H54 (cell line): ENCODE results near the gene YPEL5.

Experiments used
- DNase-seq: peaks from one replicate; pipeline ENCODE4 v3.0.0; 2011; ENCODE audit warnings: low spot score, mixed read lengths; ENCODE audit not compliant: insufficient read length
- FAIRE-seq: peaks from 3 replicates; lab custom pipeline; 2011; peaks lifted over from hg19 to GRCh38; lab: Jason Lieb, UNC
- POLR2A ChIP-seq: IDR thresholded peaks from 2 replicates; pipeline ENCODE4 v1.6.1; 2011; ENCODE audit warnings: low read depth, mild to moderate bottlenecking, low read length

Gene YPEL5

DNA sequence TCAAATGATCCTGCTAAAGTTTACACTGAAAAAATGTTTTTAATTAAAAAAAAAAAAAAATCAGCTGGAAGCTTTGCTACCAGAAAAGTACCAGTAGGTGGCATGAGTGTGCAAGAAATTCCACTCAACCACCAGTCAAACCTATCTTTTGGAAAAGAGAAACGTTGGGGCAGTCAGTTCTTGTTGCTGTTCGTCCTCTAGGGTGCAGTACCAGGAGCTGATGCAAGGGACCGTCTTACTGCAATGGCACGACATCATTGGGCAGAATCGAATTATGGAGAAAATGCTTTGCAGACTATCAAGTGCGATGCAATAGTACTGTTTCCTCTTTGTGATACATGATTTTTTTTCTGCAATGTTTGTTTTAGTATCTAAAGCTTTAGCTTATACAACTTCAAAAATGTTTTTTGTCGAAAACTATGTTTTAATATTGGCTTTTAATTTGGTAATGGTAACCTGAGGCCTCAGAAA is 18.3 kb downstream of the YPEL5 start:
- DNase-seq: peak; percentile 77
- no peak for TF ChIP-seq POLR2A
- FAIRE-seq: peak; percentile 95

DNA sequence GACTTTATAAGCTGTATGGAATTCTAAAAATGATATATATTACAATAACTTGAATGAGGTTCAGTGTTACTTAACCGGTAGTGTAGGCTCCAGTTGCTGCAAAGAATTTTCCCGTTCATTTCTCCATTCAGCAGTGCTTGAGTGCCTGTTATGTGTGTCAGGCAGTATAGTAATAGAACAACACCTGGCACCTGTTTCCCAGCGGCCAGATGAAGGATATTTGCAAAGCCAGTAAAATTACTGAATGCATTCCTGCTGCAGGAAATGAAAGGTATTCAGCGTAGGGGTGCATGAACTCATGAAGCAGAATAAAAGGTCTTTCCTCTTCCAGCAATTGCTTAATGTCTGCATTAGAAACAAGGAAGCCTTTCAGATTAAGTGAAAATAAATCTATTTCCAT is 18.8 kb downstream of the YPEL5 start:
- no peak for FAIRE-seq
- no peak for TF ChIP-seq POLR2A

GRCh38 chr2:30172627-30173026 is 25.8 kb downstream of the YPEL5 start:
- FAIRE-seq (no peak), DNase-seq (no peak)
- TF ChIP-seq POLR2A: no peak

More for the DNA sequence above, 18.8 kb downstream of the YPEL5 start:
- DNase-seq: no peak

- no peak for TF ChIP-seq POLR2A
- DNase-seq (no peak), FAIRE-seq (no peak)
Measured at GRCh38 chr2:30177440-30177839, 30.6 kb downstream of the YPEL5 start.

DNA sequence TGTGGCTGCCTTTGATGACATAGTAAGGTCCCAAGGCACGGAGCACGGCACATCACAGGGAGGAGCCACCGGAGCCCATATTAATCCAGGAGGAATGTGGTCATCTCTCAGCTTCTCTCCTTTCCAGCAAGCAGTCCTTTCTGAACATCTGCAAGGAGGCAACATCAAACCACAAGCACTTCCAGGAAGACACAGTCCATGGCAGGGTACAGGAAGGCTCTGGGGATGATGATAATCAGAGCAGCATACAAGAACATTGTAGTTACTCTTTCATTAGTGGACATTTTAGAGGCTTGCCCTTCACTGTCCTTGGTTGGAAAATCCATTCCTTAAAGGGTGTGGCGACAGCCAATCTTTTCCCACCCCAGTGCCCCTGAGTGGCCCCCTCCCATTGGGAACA is 31.1 kb downstream of the YPEL5 start:
- FAIRE-seq: no peak
- no peak for DNase-seq
- no peak for TF ChIP-seq POLR2A

GRCh38 chr2:30178618-30179434 is 32.0 kb downstream of the YPEL5 start:
- no peak for FAIRE-seq
- TF ChIP-seq POLR2A: no peak
- no peak for DNase-seq

DNA sequence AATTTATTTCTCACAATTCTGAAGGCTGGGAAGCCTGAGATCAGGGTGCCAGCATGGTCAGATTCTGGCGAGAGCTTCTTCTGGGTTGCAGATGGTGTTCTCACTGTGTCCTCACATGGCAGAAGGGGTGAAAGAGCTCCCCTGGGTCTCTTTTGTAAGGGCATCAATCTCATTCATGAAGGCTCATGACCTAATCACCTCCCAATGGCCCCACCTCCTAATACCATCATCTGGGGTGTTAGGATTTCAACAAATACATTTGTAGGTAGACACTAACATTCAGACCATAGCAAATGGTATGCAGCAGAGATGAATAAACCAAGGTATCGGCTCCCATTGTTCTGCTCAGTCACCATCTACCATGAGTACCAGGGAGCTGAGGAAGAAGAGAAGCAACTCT is 32.7 kb downstream of the YPEL5 start:
- no peak for TF ChIP-seq POLR2A

GRCh38 chr2:30180226-30180625 is 33.4 kb downstream of the YPEL5 start:
- DNase-seq (no peak), FAIRE-seq (no peak)
- no peak for TF ChIP-seq POLR2A

More for the DNA sequence above, 32.7 kb downstream of the YPEL5 start:
- FAIRE-seq (no peak), DNase-seq (no peak)

- no peak for TF ChIP-seq POLR2A
- FAIRE-seq (no peak), DNase-seq (no peak)
Measured at GRCh38 chr2:30181176-30181575, 34.4 kb downstream of the YPEL5 start.

DNA sequence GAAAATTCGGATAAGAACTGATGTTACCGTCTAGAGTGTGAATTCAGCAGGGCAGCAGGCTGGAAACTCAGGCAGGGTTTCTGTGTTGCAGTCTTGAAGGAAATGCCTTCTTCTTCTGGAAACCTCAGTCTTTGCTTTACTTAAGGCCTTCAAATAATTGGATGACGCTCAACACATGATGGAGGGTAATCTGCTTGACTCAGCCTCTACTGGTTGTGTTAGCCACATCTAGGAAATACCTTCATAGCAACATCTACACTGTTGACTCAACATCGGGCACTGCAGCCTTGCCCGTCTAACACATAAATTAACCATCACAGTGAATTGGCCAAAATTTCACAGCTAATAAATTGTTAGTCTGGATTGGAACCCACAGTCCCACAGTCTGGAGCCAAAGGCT is 37.2 kb downstream of the YPEL5 start:
- DNase-seq (no peak), FAIRE-seq (no peak)
- no peak for TF ChIP-seq POLR2A

DNA sequence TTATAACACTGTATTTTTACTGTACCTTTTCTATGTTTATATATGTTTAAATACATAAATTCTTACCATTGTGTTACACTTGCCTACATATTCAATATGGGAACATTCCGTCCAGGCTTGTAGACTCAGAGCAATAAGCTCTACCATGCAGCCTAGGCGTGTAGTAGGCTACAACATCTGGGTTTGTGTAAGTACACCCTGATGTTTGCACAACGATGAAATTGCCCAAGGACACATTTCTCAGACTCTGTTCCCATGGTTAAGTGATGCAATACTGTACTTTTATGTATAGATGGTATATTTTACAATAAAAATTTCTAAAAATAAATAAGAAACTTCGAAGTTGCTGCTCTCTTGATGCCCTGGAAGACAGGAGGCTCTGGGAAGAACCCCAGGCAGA is 38.4 kb downstream of the YPEL5 start:
- no peak for TF ChIP-seq POLR2A
- DNase-seq: no peak
- FAIRE-seq: no peak

GRCh38 chr2:30188292-30188691 is 41.5 kb downstream of the YPEL5 start:
- TF ChIP-seq POLR2A: no peak
- DNase-seq (no peak), FAIRE-seq (no peak)

DNA sequence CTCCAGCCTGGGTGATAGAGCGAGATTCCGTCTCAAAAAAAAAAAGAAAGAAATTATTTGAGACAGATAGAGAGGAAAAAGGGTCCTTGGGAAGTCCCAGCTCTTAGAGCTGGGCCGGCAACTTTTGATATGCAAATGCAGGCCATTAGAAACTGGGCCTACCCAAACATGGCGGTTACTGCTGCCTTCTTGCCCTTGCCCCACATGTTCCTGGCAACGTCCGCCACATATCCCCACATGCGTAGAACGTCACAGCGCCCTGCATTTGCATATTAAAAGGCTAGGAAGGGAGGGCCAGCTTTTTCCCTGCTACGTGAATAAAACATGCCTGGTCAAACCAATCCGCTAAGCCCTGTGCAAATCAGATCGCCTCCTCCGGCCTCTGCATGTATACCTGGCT is 43.8 kb downstream of the YPEL5 start:
- DNase-seq (no peak), FAIRE-seq (no peak)

GRCh38 chr2:30191107-30191506 is 44.3 kb downstream of the YPEL5 start:
- DNase-seq (no peak), FAIRE-seq (no peak)
- TF ChIP-seq POLR2A: no peak

More for the DNA sequence above, 43.8 kb downstream of the YPEL5 start:
- no peak for TF ChIP-seq POLR2A

DNA sequence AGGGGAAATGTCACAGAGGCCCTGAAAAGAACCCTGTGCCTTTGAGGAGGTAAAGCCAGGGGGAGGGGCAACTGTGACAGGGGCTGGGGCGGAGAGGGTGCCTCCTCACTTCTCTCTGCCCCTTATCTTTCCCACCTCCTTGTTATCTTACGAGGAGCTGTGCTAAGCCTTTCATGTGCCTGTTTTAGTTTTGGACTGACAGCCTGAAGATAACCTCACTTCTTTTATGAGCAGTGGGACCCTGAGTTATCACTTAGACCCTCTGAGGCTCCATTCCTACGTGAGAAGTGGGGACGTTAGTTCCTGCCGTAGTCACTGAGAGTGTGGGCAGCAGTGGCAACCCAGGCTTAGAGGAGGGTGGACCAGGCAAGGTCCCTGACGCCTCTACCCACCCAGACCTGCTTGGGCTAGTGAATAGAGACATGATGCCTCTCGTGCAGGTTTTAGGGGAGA is 45.0 kb downstream of the YPEL5 start:
- FAIRE-seq: no peak

GRCh38 chr2:30192314-30192713 is 45.5 kb downstream of the YPEL5 start:
- DNase-seq (no peak), FAIRE-seq (no peak)
- TF ChIP-seq POLR2A: no peak

More for the DNA sequence above, 45.0 kb downstream of the YPEL5 start:
- TF ChIP-seq POLR2A: no peak
- DNase-seq: no peak
